Activated naive CD4-positive, alpha-beta T cell treated with anti-CD3 and anti-CD28 coated beads, Interleukin-2, amount 50 U/mL, for 72 hours (primary cell): ENCODE measurements around the gene TMEM59L. TPM values are rescaled to one million over a fixed set of nuclear protein-coding genes. Genes with fewer than 3 reads are reported as not detected.
A peak's percentile ranks its signal among the peaks of the same experiment; 100 is the strongest.

Experiments
- ATAC-seq, 2 donors: fragments of 150-1000 bp; cut with Tn5 transposase; 2 replicates each; pipeline ENCODE4 v1.10.0; 2021; ENCODE audit warnings: mild to moderate bottlenecking in 2 of 2, moderate library complexity in 2 of 2
- DNase-seq, 2 donors: peaks; one replicate each; pipeline ENCODE4 v3.0.0; 2021 to 2022; ENCODE audit warnings: low spot score in 2 of 2
- H3K27ac Mint-ChIP-seq, 2 donors: one replicate each; pipeline ENCODE4 v1.8.0; 2022; ENCODE audit warnings: mild to moderate bottlenecking in 2 of 2, mixed read lengths in 2 of 2
- H3K36me3 Mint-ChIP-seq, 2 donors: one replicate each; pipeline ENCODE4 v1.8.0; 2022; ENCODE audit warnings: mixed read lengths in 2 of 2
- H3K9me3 Mint-ChIP-seq, 2 donors: one replicate each; pipeline ENCODE4 v1.8.0; 2022; ENCODE audit warnings: mixed read lengths in 2 of 2
- total RNA-seq, 2 donors: library from RNA; stranded (reverse); gene quantifications; one replicate each; pipeline ENCODE4 v1.2.3, GENCODE V29; 2022

TMEM59L gene
- total RNA-seq, 2 donors from 2014 or later: 0.64 TPM; not detected in 1

DNA sequence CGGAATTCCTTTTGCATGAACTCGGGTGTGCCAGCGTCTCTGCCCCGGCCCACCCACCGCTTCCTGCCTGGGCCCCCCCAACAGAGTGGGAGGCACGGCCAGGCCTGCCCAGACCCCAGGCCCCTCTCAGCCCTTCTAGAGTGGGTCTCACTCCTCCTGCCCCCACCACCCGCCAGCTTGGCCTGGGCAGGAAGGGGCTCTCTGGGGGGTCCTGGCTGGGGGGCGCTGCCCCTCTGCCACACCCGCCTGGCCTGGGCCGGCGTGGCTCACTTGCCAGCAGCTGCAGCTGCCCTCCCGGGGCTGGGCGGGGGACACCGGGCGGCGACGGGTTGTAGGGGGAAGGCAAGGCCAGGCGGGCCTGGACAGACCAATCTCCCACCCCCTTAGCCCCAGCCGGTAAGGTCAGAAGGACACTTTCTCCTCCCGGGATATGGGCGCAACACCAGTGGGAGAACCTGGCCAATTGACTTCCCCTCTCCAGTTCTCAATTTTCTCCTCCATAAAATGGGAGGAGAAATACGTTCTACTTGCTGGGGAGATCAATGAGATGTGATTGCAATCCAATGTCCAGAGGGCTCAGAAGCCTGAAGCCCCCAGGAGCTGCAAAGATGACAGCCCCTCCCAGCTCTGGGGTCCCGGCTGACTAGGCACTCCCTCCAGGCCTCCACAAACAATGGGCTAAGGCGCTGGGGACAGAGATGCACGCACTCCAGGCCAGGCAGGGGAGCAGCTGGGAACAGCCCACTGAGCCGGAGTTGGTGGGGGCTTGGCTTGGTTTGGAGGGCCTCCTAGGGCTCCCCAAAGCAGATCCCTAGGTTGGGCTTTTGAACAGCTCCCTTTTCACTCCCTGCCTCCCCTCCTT lies 8.5 kb upstream of the TMEM59L start:
- no peaks in the 10 kb centered on the region for H3K9me3 Mint-ChIP-seq
- no peak for DNase-seq
- no peaks in the 10 kb centered on the region for H3K36me3 Mint-ChIP-seq
- no peak for ATAC-seq
- no peak overlapping the region for H3K27ac Mint-ChIP-seq

GRCh38 chr19:18604820-18605159 lies 7.9 kb upstream of the TMEM59L start:
- ATAC-seq (no peak), DNase-seq (no peak)
- no peak overlapping the region for H3K27ac Mint-ChIP-seq
- H3K9me3 Mint-ChIP-seq: no peaks in the 10 kb centered on the region
- no peaks in the 10 kb centered on the region for H3K36me3 Mint-ChIP-seq

DNA sequence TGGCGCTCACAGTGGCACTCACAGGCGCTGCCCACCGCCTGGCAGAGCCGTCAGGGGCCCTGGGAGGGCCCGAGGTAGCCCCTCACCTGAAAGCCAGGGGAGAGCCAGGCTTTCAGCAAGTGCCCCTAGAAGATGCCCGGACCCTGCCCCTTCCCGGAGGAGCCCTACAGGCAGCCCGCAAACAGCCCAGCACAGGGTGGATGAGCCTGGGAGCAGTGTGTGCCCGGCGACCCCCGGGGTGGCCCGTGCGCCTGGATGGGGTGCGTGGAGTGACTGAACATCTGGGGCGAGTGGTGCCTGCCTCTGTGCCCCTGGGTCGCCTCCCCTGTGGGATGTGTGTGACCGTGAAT lies 7.5 kb upstream of the TMEM59L start:
- no peaks in the 10 kb centered on the region for H3K36me3 Mint-ChIP-seq
- no peak overlapping the region for H3K27ac Mint-ChIP-seq
- ATAC-seq: no peak
- DNase-seq: no peak
- H3K9me3 Mint-ChIP-seq: no peaks in the 10 kb centered on the region

DNA sequence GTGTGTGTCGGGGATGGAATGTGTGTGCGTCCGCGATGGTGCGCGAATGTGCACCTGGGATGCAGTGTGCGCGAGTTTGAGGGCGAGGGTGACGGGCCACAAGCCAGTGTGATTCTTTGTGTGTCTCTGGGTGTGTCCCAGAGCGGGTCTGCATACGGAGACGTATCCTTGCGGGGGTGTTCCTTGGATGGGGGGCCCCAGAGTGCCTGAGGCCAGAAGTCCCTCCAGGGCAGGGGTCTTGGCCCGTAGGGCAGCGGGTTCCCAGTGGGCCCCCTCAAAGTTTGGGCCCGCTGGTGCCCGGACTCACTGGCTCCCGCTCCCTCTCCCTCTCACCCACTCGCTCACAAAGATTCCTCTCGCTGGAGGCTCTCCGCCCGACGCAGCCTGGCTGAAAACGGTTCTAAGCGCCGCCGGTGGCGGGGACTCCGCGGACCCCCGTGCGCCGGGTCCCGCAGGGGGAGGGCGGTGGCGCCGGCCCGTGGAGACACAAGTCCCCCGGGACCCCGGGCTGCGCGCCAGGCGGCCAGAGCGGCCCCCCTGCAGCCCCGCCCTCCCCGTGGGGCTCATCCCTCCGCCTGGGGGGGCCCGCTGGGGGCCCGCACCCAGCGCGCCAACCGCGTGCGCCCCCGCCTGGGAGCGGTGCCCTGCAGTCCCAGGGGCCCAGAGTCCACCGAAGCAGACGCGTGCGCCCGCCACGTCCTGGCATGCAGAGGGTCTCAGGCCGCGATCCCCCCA lies 7.0 kb upstream of the TMEM59L start:
- no peak for ATAC-seq
- no peaks in the 10 kb centered on the region for H3K9me3 Mint-ChIP-seq
- no peak overlapping the region for H3K27ac Mint-ChIP-seq

GRCh38 chr19:18606281-18607225 lies 6.1 kb upstream of the TMEM59L start, which contains the start of gene CRLF1:
TSS of gene CRLF1 (minus strand) at chr19:18606799. CDS start at chr19:18606656, 143 bp downstream.
- Mint-ChIP-seq H3K36me3 (no peaks in the 10 kb centered on the region), H3K27ac (no peak within 1 kb of the TSS), H3K9me3 (no peaks in the 10 kb centered on the region)
- ATAC-seq (no peak), DNase-seq (no peak)

More for the DNA sequence above, 7.0 kb upstream of the TMEM59L start:
- no peaks in the 10 kb centered on the region for H3K36me3 Mint-ChIP-seq
- no peak for DNase-seq

DNA sequence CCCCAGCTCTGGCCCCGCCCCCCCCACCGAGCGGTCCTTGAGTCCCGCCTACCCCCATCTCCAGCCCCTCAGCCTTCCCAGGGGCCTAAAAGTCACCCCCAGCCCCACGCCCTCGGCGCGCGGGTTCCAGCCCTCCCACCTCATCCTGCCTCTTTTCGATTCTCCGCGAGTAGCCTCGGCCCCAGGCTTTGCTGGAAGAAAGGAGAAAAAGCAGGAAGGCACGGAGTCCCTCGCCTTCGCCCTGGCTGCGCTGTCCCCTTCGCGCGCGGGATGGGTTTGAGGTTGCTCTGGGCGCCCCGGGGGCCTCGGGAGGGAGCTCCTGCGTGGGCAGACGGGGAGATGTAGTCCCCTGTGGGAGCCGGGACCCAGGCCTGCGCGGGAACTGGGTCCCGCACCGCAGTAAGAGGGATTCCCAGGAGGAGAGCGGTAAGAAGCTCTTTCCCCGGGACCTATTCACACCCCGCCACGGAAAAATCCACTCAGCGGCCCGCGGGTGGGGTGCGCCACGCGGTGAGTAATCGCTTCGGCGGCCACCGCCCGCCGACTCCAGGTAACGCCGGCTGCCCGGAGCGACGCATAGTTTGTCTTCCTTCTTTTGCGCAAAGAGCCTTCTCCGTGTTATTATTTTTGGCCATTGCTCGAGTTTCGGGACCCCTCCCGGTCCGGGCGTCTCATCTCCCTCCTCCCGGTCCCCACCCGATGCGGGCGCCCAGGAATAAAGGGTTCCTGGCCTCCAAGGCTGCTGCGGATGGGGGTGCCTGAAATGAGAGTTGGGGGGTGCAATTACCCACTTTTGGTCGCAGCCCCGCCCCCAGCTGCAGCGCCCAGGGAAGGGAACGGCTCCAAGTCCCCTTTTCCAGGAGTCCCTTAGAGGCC lies 5.2 kb upstream of the TMEM59L start:
- ATAC-seq (no peak), DNase-seq (no peak)
- Mint-ChIP-seq H3K9me3 (no peaks in the 10 kb centered on the region), H3K27ac (no peak overlapping the region), H3K36me3 (no peaks in the 10 kb centered on the region)

- DNase-seq: no peak
- H3K27ac Mint-ChIP-seq: no peak overlapping the region
- H3K9me3 Mint-ChIP-seq: no peaks in the 10 kb centered on the region
- no peaks in the 10 kb centered on the region for H3K36me3 Mint-ChIP-seq
- ATAC-seq: no peak
Observed at GRCh38 chr19:18608102-18608804, 4.4 kb upstream of the TMEM59L start.

- DNase-seq (no peak), ATAC-seq (no peak)
- Mint-ChIP-seq H3K9me3 (no peaks in the 10 kb centered on the region), H3K27ac (no peak overlapping the region), H3K36me3 (no peaks in the 10 kb centered on the region)
Observed at GRCh38 chr19:18608805-18609716, 3.6 kb upstream of the TMEM59L start.

DNA sequence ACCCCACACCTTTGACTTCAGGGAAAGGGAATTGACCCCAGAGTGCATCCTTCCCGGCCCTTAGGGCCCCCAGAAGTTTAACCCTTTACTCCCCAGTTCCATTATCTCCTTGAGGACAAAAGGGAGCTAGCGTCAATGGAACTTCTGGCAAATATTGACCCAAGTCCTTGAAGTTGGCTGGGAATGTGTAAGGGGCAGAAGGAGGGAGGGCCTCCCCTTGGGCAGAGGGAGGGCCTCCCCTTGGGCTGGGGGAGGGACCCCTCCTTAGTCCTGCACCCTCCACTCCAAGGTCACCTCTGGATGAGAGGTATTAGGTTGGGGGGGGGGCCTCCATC lies 3.0 kb upstream of the TMEM59L start:
- no peak for ATAC-seq
- no peak for DNase-seq
- Mint-ChIP-seq H3K27ac (no peak overlapping the region), H3K9me3 (no peaks in the 10 kb centered on the region), H3K36me3 (no peaks in the 10 kb centered on the region)

DNA sequence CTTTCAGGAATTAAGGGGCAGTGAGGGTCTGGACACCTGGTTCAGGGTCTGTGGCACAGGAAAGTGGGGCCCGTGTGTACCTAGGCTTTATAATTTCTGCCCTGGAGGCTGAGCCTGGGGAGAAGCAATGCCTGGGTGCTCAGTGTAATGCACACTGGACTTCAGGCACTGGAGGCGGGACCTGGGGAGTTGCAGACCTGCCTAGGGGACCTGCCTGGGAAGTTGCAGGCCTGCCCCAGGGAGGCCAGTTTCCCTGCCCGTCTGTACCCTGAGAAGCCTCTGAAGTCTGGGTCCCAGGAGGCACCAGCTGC lies 2.5 kb upstream of the TMEM59L start:
- Mint-ChIP-seq H3K36me3 (no peaks in the 10 kb centered on the region), H3K9me3 (no peaks in the 10 kb centered on the region), H3K27ac (no peak overlapping the region)
- DNase-seq: no peak
- ATAC-seq: no peak

GRCh38 chr19:18610556-18611326 lies 1.9 kb upstream of the TMEM59L start:
- ATAC-seq: no peak
- Mint-ChIP-seq H3K36me3 (no peaks in the 10 kb centered on the region), H3K27ac (no peak overlapping the region), H3K9me3 (no peaks in the 10 kb centered on the region)
- no peak for DNase-seq

DNA sequence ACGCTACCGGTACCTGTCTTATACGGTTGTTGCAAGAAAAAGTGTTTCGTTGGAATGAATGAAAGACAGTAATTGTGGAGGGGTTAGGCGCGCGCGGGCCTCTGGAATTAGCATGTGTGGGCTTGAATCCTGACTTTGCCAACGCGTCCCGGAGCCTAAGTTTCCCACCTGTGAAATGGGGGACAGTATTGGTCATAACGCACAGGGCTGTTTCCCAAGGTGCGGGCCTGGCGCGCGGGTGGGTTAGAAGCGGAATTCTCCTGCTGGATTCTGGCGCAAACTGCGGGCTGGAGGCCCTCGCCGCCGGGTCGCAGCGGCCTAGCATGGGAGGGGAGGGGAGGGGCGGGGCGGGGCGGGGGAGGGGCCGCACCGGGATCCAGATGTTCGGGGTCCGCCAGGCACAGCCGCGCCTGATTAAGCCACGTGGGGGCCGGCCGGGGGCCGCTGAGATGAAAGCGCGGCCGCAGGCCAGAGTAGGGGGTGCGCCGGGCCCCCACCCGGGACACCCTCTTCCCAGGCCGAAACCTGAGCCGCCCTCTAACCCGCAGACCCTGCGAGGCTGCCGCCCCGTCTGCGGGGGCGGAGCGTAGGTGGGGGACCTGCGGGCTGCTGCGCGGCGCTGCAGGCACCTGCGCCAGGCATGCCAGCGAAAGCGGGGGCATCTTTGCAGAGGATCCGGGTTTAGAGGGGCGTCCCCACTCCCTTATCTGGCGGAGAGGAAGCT lies 1.2 kb upstream of the TMEM59L start:
- no peak overlapping the region for H3K27ac Mint-ChIP-seq
- ATAC-seq: peak in 1 of 2 donors; percentile 22
- no peak for DNase-seq
- H3K36me3 Mint-ChIP-seq: no peaks in the 10 kb centered on the region
- H3K9me3 Mint-ChIP-seq: no peaks in the 10 kb centered on the region

GRCh38 chr19:18612051-18612771 lies 459 bp upstream of the TMEM59L start:
- ATAC-seq: peak in 1 of 2 donors; percentile 10

More at GRCh38 chr19:18612051-18612771, 459 bp upstream of the TMEM59L start:
- H3K27ac Mint-ChIP-seq: no peak overlapping the region
- H3K36me3 Mint-ChIP-seq: no peaks in the 10 kb centered on the region
- no peak for DNase-seq
- H3K9me3 Mint-ChIP-seq: no peaks in the 10 kb centered on the region
